DOHH2 (cell line): Measurements from ENCODE around the gene FILIP1L.

Experiments
- EZH2phosphoT487 ChIP-seq: fragments of 200-600 bp; sonication (generic); IDR thresholded peaks from 2 replicates; pipeline ENCODE4 v1.6.1; 2017; ENCODE audit warnings: borderline replicate concordance, mild to moderate bottlenecking, antibody characterized with exemption, low read length, moderate library complexity, mixed read lengths
- TF ChIP-seq, protein P1 (sequence below): fragments of 200-600 bp; sonication (generic); IDR thresholded peaks from one replicate; pipeline ENCODE4 v1.5.1; 2014; ENCODE audit warnings: antibody characterized with exemption, mild to moderate bottlenecking, low read depth, low read length; ENCODE audit not compliant: poor library complexity, severe bottlenecking

DNA sequence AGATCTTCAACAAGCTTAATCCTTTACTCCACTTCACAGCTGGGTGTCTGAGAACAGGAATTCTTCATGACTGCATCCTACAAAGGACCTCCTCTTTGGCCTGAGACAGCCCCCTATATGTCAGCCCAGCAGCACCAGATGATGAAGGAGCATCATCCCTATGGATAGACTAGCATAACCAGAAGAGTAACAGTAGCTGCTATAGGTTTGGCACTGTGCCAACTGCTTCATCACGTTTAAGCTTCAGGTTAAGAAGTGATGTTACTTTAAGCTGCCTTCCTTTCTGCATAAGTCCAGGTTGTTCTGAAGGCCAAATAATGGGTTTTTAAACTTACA is 246.0 kb downstream of the FILIP1L start:
- TF ChIP-seq, protein P1, sequence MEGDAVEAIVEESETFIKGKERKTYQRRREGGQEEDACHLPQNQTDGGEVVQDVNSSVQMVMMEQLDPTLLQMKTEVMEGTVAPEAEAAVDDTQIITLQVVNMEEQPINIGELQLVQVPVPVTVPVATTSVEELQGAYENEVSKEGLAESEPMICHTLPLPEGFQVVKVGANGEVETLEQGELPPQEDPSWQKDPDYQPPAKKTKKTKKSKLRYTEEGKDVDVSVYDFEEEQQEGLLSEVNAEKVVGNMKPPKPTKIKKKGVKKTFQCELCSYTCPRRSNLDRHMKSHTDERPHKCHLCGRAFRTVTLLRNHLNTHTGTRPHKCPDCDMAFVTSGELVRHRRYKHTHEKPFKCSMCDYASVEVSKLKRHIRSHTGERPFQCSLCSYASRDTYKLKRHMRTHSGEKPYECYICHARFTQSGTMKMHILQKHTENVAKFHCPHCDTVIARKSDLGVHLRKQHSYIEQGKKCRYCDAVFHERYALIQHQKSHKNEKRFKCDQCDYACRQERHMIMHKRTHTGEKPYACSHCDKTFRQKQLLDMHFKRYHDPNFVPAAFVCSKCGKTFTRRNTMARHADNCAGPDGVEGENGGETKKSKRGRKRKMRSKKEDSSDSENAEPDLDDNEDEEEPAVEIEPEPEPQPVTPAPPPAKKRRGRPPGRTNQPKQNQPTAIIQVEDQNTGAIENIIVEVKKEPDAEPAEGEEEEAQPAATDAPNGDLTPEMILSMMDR = no peak
- no peak for TF ChIP-seq EZH2phosphoT487
